H9 (cell line): Measurements from ENCODE around the gene WNT6. TPM values are rescaled to one million over a fixed set of nuclear protein-coding genes. Genes with fewer than 3 reads are reported as not detected.

Source experiments
- DNase-seq: peaks from one replicate; pipeline ENCODE4 v3.0.0-alpha.2; 2017
- H2AFZ ChIP-seq: one replicate; pipeline ENCODE4 v1.6.1; 2013; ENCODE audit warnings: mild to moderate bottlenecking, low read length, control low read depth, moderate library complexity
- H2AK5ac ChIP-seq: 2 replicates; pipeline ENCODE4 v1.6.1; 2013; ENCODE audit warnings: low read length, control low read depth, mixed read lengths; ENCODE audit not compliant: insufficient read length
- H2BK120ac ChIP-seq: one replicate; pipeline ENCODE4 v1.6.1; 2013; ENCODE audit warnings: low read depth, mild to moderate bottlenecking, low read length, control low read depth, inconsistent platforms; ENCODE audit not compliant: poor library complexity, severe bottlenecking
- H2BK12ac ChIP-seq: 2 replicates; pipeline ENCODE4 v1.6.1; 2013; ENCODE audit warnings: low read length, control low read depth, mixed read lengths, low read depth; ENCODE audit not compliant: insufficient read length
- H2BK15ac ChIP-seq: 2 replicates; pipeline ENCODE4 v1.6.1; 2013; ENCODE audit warnings: low read depth, low read length, control low read depth
- H2BK20ac ChIP-seq: one replicate; pipeline ENCODE4 v1.6.1; 2013; ENCODE audit warnings: low read depth, mild to moderate bottlenecking, low read length, control low read depth, inconsistent platforms; ENCODE audit not compliant: poor library complexity, severe bottlenecking
- H2BK5ac ChIP-seq: 2 replicates; pipeline ENCODE4 v1.6.1; 2013; ENCODE audit warnings: low read length, control low read depth, mixed read lengths; ENCODE audit not compliant: insufficient read length
- H3K14ac ChIP-seq: 2 replicates; pipeline ENCODE4 v1.6.1; 2013; ENCODE audit warnings: low read length, control low read depth; ENCODE audit not compliant: insufficient read depth
- H3K18ac ChIP-seq: 2 replicates; pipeline ENCODE4 v1.6.1; 2013; ENCODE audit warnings: low read depth, mild to moderate bottlenecking, mixed read lengths, low read length, control low read depth; ENCODE audit not compliant: insufficient read length
- H3K23ac ChIP-seq: 2 replicates; pipeline ENCODE4 v1.6.1; 2013; ENCODE audit warnings: low read length, control low read depth, mixed read lengths, low read depth; ENCODE audit not compliant: insufficient read length
- H3K23me2 ChIP-seq: 2 replicates; pipeline ENCODE4 v1.6.1; 2013; ENCODE audit warnings: low read depth, mild to moderate bottlenecking, mixed read lengths, low read length, control low read depth; ENCODE audit not compliant: insufficient read length, poor library complexity, severe bottlenecking
- H3K27ac ChIP-seq: 2 replicates; pipeline ENCODE4 v1.5.1; 2013; ENCODE audit warnings: low read length, control low read depth, mixed read lengths, low read depth; ENCODE audit not compliant: insufficient read length
- H3K27me3 ChIP-seq: 2 replicates; pipeline ENCODE4 v1.6.1; 2013; ENCODE audit warnings: low read length, control low read depth, inconsistent platforms; ENCODE audit not compliant: insufficient read depth
- H3K4ac ChIP-seq: 2 replicates; pipeline ENCODE4 v1.6.1; 2013; ENCODE audit warnings: low read depth, mild to moderate bottlenecking, control low read depth, inconsistent platforms, low read length, moderate library complexity
- H3K4me1 ChIP-seq: 2 replicates; pipeline ENCODE4 v1.6.1; 2013; ENCODE audit warnings: low read length, control low read depth, inconsistent platforms; ENCODE audit not compliant: insufficient read depth
- H3K4me2 ChIP-seq: 2 replicates; pipeline ENCODE4 v1.6.1; 2013; ENCODE audit warnings: low read length, control low read depth, mixed read lengths; ENCODE audit not compliant: insufficient read length, insufficient read depth
- H3K56ac ChIP-seq: 2 replicates; pipeline ENCODE4 v1.6.1; 2013; ENCODE audit warnings: low read depth, mild to moderate bottlenecking, mixed read lengths, low read length, control low read depth; ENCODE audit not compliant: insufficient read length
- H3K79me1 ChIP-seq: 2 replicates; pipeline ENCODE4 v1.6.1; 2013; ENCODE audit warnings: low read depth, mild to moderate bottlenecking, moderate library complexity, low read length, control low read depth, inconsistent platforms; ENCODE audit not compliant: insufficient read depth, poor library complexity, severe bottlenecking
- H3K79me2 ChIP-seq: 2 replicates; pipeline ENCODE4 v1.6.1; 2013; ENCODE audit warnings: low read length, control low read depth, inconsistent platforms; ENCODE audit not compliant: insufficient read depth
- H3K9ac ChIP-seq: 2 replicates; pipeline ENCODE4 v1.6.1; 2013; ENCODE audit warnings: low read length, control low read depth, mixed read lengths; ENCODE audit not compliant: insufficient read length; ENCODE audit errors: extremely low read depth
- H3K9me3 ChIP-seq: one replicate; pipeline ENCODE4 v1.6.1; 2013; ENCODE audit warnings: low read depth, low read length, inconsistent platforms; ENCODE audit not compliant: control insufficient read depth
- H3T11ph ChIP-seq: one replicate; pipeline ENCODE4 v1.6.1; 2013; ENCODE audit warnings: mild to moderate bottlenecking, low read length, control low read depth, inconsistent platforms
- H4K20me1 ChIP-seq: one replicate; pipeline ENCODE4 v1.6.1; 2013; ENCODE audit not compliant: control insufficient read depth, insufficient read length, insufficient read depth
- H4K5ac ChIP-seq: 2 replicates; pipeline ENCODE4 v1.6.1; 2013; ENCODE audit warnings: low read depth, mild to moderate bottlenecking, mixed read lengths, low read length, control low read depth; ENCODE audit not compliant: insufficient read length
- H4K8ac ChIP-seq: replicated peaks from 2 replicates; pipeline ENCODE4 v1.6.1; 2013; ENCODE audit warnings: low read length, control low read depth, mixed read lengths, low read depth; ENCODE audit not compliant: insufficient read length
- H4K91ac ChIP-seq: 2 replicates; pipeline ENCODE4 v1.6.1; 2013; ENCODE audit warnings: low read depth, mild to moderate bottlenecking, moderate library complexity, mixed read lengths, low read length, control low read depth; ENCODE audit not compliant: insufficient read length
- H3K27ac Mint-ChIP-seq, 3 experiments: 2 replicates in 2 of 3; 3 replicates in 1 of 3; pipeline ENCODE4 v1.8.0; 2020 to 2021; ENCODE audit warnings: mixed read lengths in 3 of 3, mild to moderate bottlenecking in 1 of 3, moderate library complexity in 1 of 3
- H3K27me3 Mint-ChIP-seq: 2 replicates; pipeline ENCODE4 v1.8.0; 2021; ENCODE audit warnings: low read depth, mild to moderate bottlenecking, moderate library complexity, mixed read lengths
- H3K36me3 Mint-ChIP-seq, 3 experiments: 2 replicates in 2 of 3; 3 replicates in 1 of 3; pipeline ENCODE4 v1.8.0; 2020 to 2021; ENCODE audit warnings: low read depth in 3 of 3, mixed read lengths in 3 of 3; ENCODE audit not compliant: insufficient read depth in 1 of 3
- H3K4me1 Mint-ChIP-seq, 2 experiments: 2 replicates each; pipeline ENCODE4 v1.8.0; 2020; ENCODE audit warnings: mixed read lengths in 2 of 2
- H3K4me3 Mint-ChIP-seq, 2 experiments: 2 replicates in 1 of 2; 3 replicates in 1 of 2; pipeline ENCODE4 v1.8.0; 2020 to 2021; ENCODE audit warnings: mild to moderate bottlenecking in 2 of 2, mixed read lengths in 2 of 2, moderate library complexity in 1 of 2
- H3K9me3 Mint-ChIP-seq, 2 experiments: 2 replicates in 1 of 2; 3 replicates in 1 of 2; pipeline ENCODE4 v1.8.0; 2020; ENCODE audit warnings: mild to moderate bottlenecking in 2 of 2, mixed read lengths in 2 of 2, moderate library complexity in 1 of 2
- WGBS: extraction: QIAGEN DNeasy Blood & Tissue Kit; methylation state at CpG from one replicate; pipeline ENCODE4 v1.1.7; 2013; ENCODE audit warnings: missing lambda C conversion rate, low lambda C conversion rate, mixed read lengths; ENCODE audit not compliant: insufficient read length; ENCODE audit errors: extremely low coverage; 5-methylcytosine and 5-hydroxymethylcytosine counted together
- total RNA-seq: library from RNA; stranded (reverse); gene quantifications from 2 replicates; pipeline ENCODE4 v1.2.1, GENCODE V29; 2021
- TF ChIP-seq, protein P1 (sequence below): fragments of 200-600 bp; sonication (generic); conservative IDR thresholded peaks from 3 replicates; pipeline ENCODE4 v1.8.0; 2021; ENCODE audit warnings: antibody characterized with exemption, mild to moderate bottlenecking

WNT6 gene
- total RNA-seq, 1 experiment from 2014 or later: not detected

- TF ChIP-seq, protein P1, sequence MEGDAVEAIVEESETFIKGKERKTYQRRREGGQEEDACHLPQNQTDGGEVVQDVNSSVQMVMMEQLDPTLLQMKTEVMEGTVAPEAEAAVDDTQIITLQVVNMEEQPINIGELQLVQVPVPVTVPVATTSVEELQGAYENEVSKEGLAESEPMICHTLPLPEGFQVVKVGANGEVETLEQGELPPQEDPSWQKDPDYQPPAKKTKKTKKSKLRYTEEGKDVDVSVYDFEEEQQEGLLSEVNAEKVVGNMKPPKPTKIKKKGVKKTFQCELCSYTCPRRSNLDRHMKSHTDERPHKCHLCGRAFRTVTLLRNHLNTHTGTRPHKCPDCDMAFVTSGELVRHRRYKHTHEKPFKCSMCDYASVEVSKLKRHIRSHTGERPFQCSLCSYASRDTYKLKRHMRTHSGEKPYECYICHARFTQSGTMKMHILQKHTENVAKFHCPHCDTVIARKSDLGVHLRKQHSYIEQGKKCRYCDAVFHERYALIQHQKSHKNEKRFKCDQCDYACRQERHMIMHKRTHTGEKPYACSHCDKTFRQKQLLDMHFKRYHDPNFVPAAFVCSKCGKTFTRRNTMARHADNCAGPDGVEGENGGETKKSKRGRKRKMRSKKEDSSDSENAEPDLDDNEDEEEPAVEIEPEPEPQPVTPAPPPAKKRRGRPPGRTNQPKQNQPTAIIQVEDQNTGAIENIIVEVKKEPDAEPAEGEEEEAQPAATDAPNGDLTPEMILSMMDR: no peak
- Histone ChIP-seq H3K4me1 (no peaks in the 10 kb centered on the region), H3K23ac (no peak overlapping the region), H3K79me2 (no peaks in the 10 kb centered on the region), H3K4ac (no peak overlapping the region), H3K9me3 (no peaks in the 10 kb centered on the region), H3K23me2 (no peaks in the 10 kb centered on the region), H4K20me1 (no peaks in the 10 kb centered on the region), H2BK120ac (no peak overlapping the region), H4K91ac (no peak overlapping the region), H3K79me1 (no peaks in the 10 kb centered on the region), H3K18ac (no peak overlapping the region), H3K27ac (no peak overlapping the region), H3K9ac (no peak overlapping the region), H3K14ac (no peak overlapping the region), H4K8ac (no peak overlapping the region), H2BK15ac (no peak overlapping the region), H3T11ph (no peak overlapping the region), H2AFZ (no peak overlapping the region), H4K5ac (no peak overlapping the region), H3K27me3 (no peaks in the 10 kb centered on the region), H3K4me2 (no peak overlapping the region), H2BK5ac (no peak overlapping the region), H2BK20ac (no peak overlapping the region), H3K56ac (no peak overlapping the region), H2AK5ac (no peak overlapping the region), H2BK12ac (no peak overlapping the region)
- Mint-ChIP-seq H3K9me3 (no peaks in the 10 kb centered on the region), H3K27me3 (no peaks in the 10 kb centered on the region), H3K36me3 (no peaks in the 10 kb centered on the region; a peak in 1 of 7 replicates), H3K27ac (no peak overlapping the region), H3K4me3 (no peak overlapping the region), H3K4me1 (no peaks in the 10 kb centered on the region)
- no CpG with 5 or more reads among the region's 5 CpGs for WGBS
- DNase-seq: no peak
These were observed 44.4 kb upstream of the WNT6 start for GRCh38 chr2:218815244-218815637.
